Astrocyte (in vitro differentiated cells and primary cell): ENCODE measurements around the gene TIMM8B.

Source experiments
- CTCF ChIP-seq: IDR thresholded peaks from 2 replicates; pipeline ENCODE4 v1.5.1; 2011; ENCODE audit warnings: low read depth, mild to moderate bottlenecking, inconsistent platforms, low read length, moderate library complexity; ENCODE audit not compliant: insufficient read depth
- EZH2 ChIP-seq: IDR thresholded peaks from 2 replicates; pipeline ENCODE4 v1.6.1; 2012; ENCODE audit warnings: mild to moderate bottlenecking, low read length, inconsistent platforms; ENCODE audit not compliant: insufficient read depth

DNA sequence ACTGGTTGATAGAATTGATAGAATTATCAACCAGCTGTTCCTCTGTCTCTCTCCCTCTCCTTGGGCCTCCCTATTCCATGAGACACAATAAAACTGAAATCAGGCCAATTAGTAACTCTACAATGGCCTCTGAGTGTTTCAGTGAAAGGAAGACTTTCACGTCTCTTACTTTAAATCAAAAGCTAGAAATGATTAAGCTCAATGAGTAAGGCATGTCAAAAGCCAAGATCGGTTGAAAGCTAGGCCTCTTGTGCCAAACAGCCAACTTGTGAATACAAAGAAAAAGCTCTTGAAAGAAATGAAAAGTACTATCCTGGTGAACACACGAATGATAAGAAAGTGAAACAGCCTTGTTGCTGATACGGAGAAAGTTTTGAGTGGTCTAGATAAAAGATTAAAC lies 29.4 kb downstream of the TIMM8B start:
- TF ChIP-seq CTCF (no peak), EZH2 (no peak)
